Gastroesophageal sphincter (tissue), 3 donors: ENCODE results near the gene ANKRD40CL.

Experiments used
- EP300 ChIP-seq: sonication (generic); formaldehyde crosslinking; IDR thresholded peaks from one replicate; pipeline ENCODE4 v1.6.1; 2017; ENCODE audit warnings: antibody characterized with exemption, mild to moderate bottlenecking
- POLR2AphosphoS5 ChIP-seq: sonication (generic); formaldehyde crosslinking; IDR thresholded peaks from one replicate; pipeline ENCODE4 v1.6.1; 2017; ENCODE audit warnings: antibody characterized with exemption
- TF ChIP-seq, protein P1 (sequence below), 4 experiments: fragments of 200-600 bp in 2 of 4; fragments of 450-650 bp in 2 of 4; sonication (generic) in 1 of 4; IDR thresholded peaks; one replicate each; pipeline ENCODE4 v1.5.1; 2017 to 2019; ENCODE audit warnings: antibody characterized with exemption in 4 of 4, mild to moderate bottlenecking in 2 of 4, moderate library complexity in 2 of 4

DNA sequence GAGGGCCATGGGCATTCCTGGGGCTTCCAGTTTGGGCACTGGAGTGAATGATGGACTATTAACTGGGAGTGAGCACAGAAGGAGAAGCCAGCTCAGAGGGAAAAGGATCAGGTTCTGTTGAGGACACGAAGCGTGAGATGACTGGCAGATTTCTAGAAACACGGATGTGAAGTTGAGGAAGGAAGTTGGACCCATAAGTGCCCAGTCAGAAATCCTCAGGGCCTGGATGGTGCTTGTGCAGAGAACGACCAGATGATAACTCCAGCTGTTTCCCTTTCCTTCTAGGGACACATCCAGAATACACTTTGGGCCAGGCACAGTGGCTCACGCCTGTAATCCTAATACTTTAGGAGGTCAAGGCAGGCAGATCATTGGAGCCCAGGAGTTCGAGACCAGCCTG lies 23.3 kb upstream of the ANKRD40CL start:
- TF ChIP-seq EP300 (no peak), POLR2AphosphoS5 (no peak)
- TF ChIP-seq, protein P1, sequence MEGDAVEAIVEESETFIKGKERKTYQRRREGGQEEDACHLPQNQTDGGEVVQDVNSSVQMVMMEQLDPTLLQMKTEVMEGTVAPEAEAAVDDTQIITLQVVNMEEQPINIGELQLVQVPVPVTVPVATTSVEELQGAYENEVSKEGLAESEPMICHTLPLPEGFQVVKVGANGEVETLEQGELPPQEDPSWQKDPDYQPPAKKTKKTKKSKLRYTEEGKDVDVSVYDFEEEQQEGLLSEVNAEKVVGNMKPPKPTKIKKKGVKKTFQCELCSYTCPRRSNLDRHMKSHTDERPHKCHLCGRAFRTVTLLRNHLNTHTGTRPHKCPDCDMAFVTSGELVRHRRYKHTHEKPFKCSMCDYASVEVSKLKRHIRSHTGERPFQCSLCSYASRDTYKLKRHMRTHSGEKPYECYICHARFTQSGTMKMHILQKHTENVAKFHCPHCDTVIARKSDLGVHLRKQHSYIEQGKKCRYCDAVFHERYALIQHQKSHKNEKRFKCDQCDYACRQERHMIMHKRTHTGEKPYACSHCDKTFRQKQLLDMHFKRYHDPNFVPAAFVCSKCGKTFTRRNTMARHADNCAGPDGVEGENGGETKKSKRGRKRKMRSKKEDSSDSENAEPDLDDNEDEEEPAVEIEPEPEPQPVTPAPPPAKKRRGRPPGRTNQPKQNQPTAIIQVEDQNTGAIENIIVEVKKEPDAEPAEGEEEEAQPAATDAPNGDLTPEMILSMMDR (IDR thresholded peaks at IDR 0.05), result no peak
